ENCODE data around the gene EPRS1.
A peak's percentile ranks its signal among the peaks of the same experiment; 100 is the strongest.

EPRS1 gene

DNA sequence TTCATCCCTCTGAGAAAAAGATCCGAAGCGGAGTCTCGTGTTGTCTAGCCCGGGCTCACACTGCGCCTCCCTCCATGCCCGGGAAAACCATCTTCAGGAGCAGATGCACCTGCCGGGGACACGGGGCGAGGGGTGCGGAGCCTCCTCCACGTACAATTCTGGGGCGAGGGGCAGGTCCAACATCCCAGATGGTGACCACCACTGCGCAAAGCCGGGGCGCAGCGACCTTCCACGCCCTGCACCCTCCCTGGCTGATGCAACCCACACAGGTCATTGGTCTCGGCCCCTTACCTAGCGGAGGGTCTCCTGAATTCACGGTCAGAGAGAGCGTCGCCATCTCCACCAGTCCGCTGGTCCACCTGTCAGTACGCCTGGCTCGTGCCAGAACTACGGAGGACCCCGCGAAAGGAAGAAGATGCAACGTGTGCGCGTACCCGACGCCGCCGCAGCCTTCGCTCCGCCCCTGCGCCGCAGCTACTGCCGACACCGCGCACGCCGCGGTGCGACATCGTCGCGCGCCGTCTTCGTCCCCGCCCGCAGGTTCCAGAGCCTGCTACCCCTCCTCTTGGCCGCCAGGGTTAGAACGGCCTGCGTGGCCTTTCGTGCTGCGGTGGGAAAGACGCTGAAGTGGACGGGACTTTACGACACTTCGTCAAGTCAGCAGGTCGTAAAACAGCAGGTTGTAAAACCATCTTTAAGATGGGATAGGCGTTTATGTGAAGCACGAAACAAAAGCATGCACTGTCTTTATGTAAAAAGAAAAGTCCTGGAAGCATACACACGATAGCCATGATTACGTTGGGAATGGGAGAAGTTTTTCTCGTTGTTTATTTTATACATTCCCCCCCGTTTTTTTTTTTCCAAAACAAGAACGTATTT lies at the start of gene EPRS1:
TSS of gene EPRS1 (minus strand) at position 454 of the 879 bp plus-strand sequence. CDS start at position 337, 117 bp downstream.
- ChIA-PET CTCF (no interaction called here), POLR2A (no interaction called here)
- H3K9me3 ChIP-seq (ENCODE audit: control insufficient read depth, insufficient read depth, low read depth, low read length): no peaks in the 10 kb centered on the region
- H3K36me3 ChIP-seq (ENCODE audit: control insufficient read depth in 2 of 2, insufficient read depth in 1 of 2, low read length in 2 of 2): peaks cover 0 to under 1% of the 10 kb centered on the region in 2 experiments; a peak in 2 of 3 replicates
- H3K4me1 ChIP-seq (ENCODE audit: control insufficient read depth, insufficient read depth, low read length): no peaks in the 10 kb centered on the region
- H3K27ac ChIP-seq (ENCODE audit: extremely low read depth, low read depth, low read length): peak within 1 kb of the TSS; percentile 71
- peak within 1 kb of the TSS; percentile 89 for H3K4me3 ChIP-seq (ENCODE audit: low read depth, low read length)
- TF ChIP-seq ZFP3 (tag by site-specific recombination; IDR thresholded peaks at IDR 0.05; ENCODE audit: low read depth) (0 out of 2 replicates have a peak, but pooled peaks have one; percentile 7), FEZF1 (tag by site-specific recombination; IDR thresholded peaks at IDR 0.05) (peak; percentile 77), ZNF324 (tag by site-specific recombination; IDR thresholded peaks at IDR 0.05) (peak; percentile 28; the same call in 1 of the 2 replicates), ZBTB8A (tag by site-specific recombination; IDR thresholded peaks at IDR 0.05) (0 out of 2 replicates have a peak, but pooled peaks have one; percentile 34), ZEB2 (tag by site-specific recombination; IDR thresholded peaks at IDR 0.05) (peak; percentile 95), YY1 (tag by site-specific recombination; IDR thresholded peaks at IDR 0.05) (peak; percentile 46; the same call in 1 of the 2 replicates), ZBTB17 (tag by site-specific recombination; IDR thresholded peaks at IDR 0.05) (peak; percentile 93), ZNF830 (tag by site-specific recombination; IDR thresholded peaks at IDR 0.05; ENCODE audit: low read depth) (no peak), ZNF423 (tag by site-specific recombination; IDR thresholded peaks at IDR 0.05) (no peak), KLF1 (tag by site-specific recombination; IDR thresholded peaks at IDR 0.05) (peak; percentile 50), ZNF629 (tag by site-specific recombination; IDR thresholded peaks at IDR 0.05) (peak; percentile 77), ZNF660 (tag by site-specific recombination; IDR thresholded peaks at IDR 0.05) (peak; percentile 94; the same call in 1 of the 2 replicates), ZNF76 (tag by site-specific recombination; IDR thresholded peaks at IDR 0.05; ENCODE audit: borderline replicate concordance, low read depth) (peak; percentile 56; the same call in 1 of the 2 replicates), ZNF561 (tag by site-specific recombination; IDR thresholded peaks at IDR 0.05; ENCODE audit: borderline replicate concordance) (peak; percentile 83; the same call in 1 of the 2 replicates), ZNF701 (tag by site-specific recombination; IDR thresholded peaks at IDR 0.05) (no peak)
- TF ChIP-seq, protein P1, sequence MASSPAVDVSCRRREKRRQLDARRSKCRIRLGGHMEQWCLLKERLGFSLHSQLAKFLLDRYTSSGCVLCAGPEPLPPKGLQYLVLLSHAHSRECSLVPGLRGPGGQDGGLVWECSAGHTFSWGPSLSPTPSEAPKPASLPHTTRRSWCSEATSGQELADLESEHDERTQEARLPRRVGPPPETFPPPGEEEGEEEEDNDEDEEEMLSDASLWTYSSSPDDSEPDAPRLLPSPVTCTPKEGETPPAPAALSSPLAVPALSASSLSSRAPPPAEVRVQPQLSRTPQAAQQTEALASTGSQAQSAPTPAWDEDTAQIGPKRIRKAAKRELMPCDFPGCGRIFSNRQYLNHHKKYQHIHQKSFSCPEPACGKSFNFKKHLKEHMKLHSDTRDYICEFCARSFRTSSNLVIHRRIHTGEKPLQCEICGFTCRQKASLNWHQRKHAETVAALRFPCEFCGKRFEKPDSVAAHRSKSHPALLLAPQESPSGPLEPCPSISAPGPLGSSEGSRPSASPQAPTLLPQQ (tag by site-specific recombination; IDR thresholded peaks at IDR 0.05): peak; percentile 80
- TF ChIP-seq, protein P2, sequence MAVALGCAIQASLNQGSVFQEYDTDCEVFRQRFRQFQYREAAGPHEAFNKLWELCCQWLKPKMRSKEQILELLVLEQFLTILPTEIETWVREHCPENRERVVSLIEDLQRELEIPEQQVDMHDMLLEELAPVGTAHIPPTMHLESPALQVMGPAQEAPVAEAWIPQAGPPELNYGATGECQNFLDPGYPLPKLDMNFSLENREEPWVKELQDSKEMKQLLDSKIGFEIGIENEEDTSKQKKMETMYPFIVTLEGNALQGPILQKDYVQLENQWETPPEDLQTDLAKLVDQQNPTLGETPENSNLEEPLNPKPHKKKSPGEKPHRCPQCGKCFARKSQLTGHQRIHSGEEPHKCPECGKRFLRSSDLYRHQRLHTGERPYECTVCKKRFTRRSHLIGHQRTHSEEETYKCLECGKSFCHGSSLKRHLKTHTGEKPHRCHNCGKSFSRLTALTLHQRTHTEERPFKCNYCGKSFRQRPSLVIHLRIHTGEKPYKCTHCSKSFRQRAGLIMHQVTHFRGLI (tag by site-specific recombination; IDR thresholded peaks at IDR 0.05): 0 out of 2 replicates have a peak, but pooled peaks have one; percentile 9
- TF ChIP-seq, protein P3, sequence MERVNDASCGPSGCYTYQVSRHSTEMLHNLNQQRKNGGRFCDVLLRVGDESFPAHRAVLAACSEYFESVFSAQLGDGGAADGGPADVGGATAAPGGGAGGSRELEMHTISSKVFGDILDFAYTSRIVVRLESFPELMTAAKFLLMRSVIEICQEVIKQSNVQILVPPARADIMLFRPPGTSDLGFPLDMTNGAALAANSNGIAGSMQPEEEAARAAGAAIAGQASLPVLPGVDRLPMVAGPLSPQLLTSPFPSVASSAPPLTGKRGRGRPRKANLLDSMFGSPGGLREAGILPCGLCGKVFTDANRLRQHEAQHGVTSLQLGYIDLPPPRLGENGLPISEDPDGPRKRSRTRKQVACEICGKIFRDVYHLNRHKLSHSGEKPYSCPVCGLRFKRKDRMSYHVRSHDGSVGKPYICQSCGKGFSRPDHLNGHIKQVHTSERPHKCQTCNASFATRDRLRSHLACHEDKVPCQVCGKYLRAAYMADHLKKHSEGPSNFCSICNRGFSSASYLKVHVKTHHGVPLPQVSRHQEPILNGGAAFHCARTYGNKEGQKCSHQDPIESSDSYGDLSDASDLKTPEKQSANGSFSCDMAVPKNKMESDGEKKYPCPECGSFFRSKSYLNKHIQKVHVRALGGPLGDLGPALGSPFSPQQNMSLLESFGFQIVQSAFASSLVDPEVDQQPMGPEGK (tag by site-specific recombination; IDR thresholded peaks at IDR 0.05): peak; percentile 57; the same call in 1 of the 2 replicates
- TF ChIP-seq, protein P4, sequence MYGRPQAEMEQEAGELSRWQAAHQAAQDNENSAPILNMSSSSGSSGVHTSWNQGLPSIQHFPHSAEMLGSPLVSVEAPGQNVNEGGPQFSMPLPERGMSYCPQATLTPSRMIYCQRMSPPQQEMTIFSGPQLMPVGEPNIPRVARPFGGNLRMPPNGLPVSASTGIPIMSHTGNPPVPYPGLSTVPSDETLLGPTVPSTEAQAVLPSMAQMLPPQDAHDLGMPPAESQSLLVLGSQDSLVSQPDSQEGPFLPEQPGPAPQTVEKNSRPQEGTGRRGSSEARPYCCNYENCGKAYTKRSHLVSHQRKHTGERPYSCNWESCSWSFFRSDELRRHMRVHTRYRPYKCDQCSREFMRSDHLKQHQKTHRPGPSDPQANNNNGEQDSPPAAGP (tag by site-specific recombination; IDR thresholded peaks at IDR 0.05): peak; percentile 95
- TF ChIP-seq, protein P5, sequence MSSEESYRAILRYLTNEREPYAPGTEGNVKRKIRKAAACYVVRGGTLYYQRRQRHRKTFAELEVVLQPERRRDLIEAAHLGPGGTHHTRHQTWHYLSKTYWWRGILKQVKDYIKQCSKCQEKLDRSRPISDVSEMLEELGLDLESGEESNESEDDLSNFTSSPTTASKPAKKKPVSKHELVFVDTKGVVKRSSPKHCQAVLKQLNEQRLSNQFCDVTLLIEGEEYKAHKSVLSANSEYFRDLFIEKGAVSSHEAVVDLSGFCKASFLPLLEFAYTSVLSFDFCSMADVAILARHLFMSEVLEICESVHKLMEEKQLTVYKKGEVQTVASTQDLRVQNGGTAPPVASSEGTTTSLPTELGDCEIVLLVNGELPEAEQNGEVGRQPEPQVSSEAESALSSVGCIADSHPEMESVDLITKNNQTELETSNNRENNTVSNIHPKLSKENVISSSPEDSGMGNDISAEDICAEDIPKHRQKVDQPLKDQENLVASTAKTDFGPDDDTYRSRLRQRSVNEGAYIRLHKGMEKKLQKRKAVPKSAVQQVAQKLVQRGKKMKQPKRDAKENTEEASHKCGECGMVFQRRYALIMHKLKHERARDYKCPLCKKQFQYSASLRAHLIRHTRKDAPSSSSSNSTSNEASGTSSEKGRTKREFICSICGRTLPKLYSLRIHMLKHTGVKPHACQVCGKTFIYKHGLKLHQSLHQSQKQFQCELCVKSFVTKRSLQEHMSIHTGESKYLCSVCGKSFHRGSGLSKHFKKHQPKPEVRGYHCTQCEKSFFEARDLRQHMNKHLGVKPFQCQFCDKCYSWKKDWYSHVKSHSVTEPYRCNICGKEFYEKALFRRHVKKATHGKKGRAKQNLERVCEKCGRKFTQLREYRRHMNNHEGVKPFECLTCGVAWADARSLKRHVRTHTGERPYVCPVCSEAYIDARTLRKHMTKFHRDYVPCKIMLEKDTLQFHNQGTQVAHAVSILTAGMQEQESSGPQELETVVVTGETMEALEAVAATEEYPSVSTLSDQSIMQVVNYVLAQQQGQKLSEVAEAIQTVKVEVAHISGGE (tag by site-specific recombination; conservative IDR thresholded peaks at IDR 0.05; ENCODE audit: low read depth): no peak; the same call in 1 of the 2 replicates
- TF ChIP-seq, protein P6, sequence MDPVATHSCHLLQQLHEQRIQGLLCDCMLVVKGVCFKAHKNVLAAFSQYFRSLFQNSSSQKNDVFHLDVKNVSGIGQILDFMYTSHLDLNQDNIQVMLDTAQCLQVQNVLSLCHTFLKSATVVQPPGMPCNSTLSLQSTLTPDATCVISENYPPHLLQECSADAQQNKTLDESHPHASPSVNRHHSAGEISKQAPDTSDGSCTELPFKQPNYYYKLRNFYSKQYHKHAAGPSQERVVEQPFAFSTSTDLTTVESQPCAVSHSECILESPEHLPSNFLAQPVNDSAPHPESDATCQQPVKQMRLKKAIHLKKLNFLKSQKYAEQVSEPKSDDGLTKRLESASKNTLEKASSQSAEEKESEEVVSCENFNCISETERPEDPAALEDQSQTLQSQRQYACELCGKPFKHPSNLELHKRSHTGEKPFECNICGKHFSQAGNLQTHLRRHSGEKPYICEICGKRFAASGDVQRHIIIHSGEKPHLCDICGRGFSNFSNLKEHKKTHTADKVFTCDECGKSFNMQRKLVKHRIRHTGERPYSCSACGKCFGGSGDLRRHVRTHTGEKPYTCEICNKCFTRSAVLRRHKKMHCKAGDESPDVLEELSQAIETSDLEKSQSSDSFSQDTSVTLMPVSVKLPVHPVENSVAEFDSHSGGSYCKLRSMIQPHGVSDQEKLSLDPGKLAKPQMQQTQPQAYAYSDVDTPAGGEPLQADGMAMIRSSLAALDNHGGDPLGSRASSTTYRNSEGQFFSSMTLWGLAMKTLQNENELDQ (tag by site-specific recombination; IDR thresholded peaks at IDR 0.05; ENCODE audit: low read depth): peak; percentile 84
- TF ChIP-seq, protein P7, sequence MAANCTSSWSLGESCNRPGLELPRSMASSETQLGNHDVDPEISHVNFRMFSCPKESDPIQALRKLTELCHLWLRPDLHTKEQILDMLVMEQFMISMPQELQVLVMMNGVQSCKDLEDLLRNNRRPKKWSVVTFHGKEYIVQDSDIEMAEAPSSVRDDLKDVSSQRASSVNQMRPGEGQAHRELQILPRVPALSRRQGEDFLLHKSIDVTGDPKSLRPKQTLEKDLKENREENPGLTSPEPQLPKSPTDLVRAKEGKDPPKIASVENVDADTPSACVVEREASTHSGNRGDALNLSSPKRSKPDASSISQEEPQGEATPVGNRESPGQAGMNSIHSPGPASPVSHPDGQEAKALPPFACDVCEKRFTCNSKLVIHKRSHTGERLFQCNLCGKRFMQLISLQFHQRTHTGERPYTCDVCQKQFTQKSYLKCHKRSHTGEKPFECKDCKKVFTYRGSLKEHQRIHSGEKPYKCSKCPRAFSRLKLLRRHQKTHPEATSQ (tag by site-specific recombination; IDR thresholded peaks at IDR 0.05): peak; percentile 39; the same call in 1 of the 2 replicates
